ENCODE results near the gene CAMTA1. TPM values are rescaled to one million over a fixed set of nuclear protein-coding genes. Genes with fewer than 3 reads are reported as not detected.

Gene CAMTA1
- total RNA-seq, 1 experiment from 2014 or later: 69.5 TPM

GRCh38 chr1:6971699-6972098 is 186.4 kb downstream of the CAMTA1 start:
- DNase-seq (ENCODE audit: low read depth, low spot score): no peak
- TF ChIP-seq EGR1 (IDR thresholded peaks at IDR 0.05; ENCODE audit: low read depth) (no peak), ELF1 (IDR thresholded peaks at IDR 0.05; ENCODE audit: borderline replicate concordance, low read depth) (no peak), POLR2A (IDR thresholded peaks at IDR 0.05; ENCODE audit: borderline replicate concordance, extremely low read depth, insufficient read depth, insufficient read length) (no peak), POLR2AphosphoS5 (IDR thresholded peaks at IDR 0.05; ENCODE audit: low read depth, low read length) (no peak), ZNF274 (IDR thresholded peaks at IDR 0.05; ENCODE audit: low read depth, low read length) (no peak), CEBPB (IDR thresholded peaks at IDR 0.05; ENCODE audit: low read depth) (no peak), ZFX (IDR thresholded peaks at IDR 0.05) (no peak), JUND (IDR thresholded peaks at IDR 0.05) (no peak), FOSL1 (IDR thresholded peaks at IDR 0.05; ENCODE audit: low read depth) (no peak), SRF (IDR thresholded peaks at IDR 0.05; ENCODE audit: low read depth) (no peak), SIN3A (IDR thresholded peaks at IDR 0.05; ENCODE audit: low read depth) (no peak), EZH2 (IDR thresholded peaks at IDR 0.05) (no peak), CTCF (IDR thresholded peaks at IDR 0.05 in 2 of 3, conservative IDR thresholded peaks at IDR 0.05 in 1 of 3; ENCODE audit: borderline replicate concordance in 1 of 3, insufficient read depth in 1 of 3, low read depth in 2 of 3, low read length in 2 of 3) (no peak), RAD21 (IDR thresholded peaks at IDR 0.05; ENCODE audit: low read depth) (no peak)
- Histone ChIP-seq H3K36me3 (ENCODE audit: control insufficient read depth in 1 of 2, insufficient read depth in 2 of 2, low read length in 2 of 2) (no peaks in the 10 kb centered on the region), H2AFZ (ENCODE audit: low read depth, low read length, poor library complexity, severe bottlenecking) (no peak overlapping the region), H3K9me2 (ENCODE audit: insufficient read depth) (no peaks in the 10 kb centered on the region), H4K20me1 (ENCODE audit: insufficient read depth) (no peaks in the 10 kb centered on the region), H3K4me3 (replicated peaks in 1 of 2; ENCODE audit: low read depth in 1 of 2, low read length in 2 of 2) (no peak overlapping the region), H3K27ac (ENCODE audit: low read depth, low read length) (no peak overlapping the region), H3K9ac (ENCODE audit: low read length) (no peak overlapping the region), H3K4me2 (ENCODE audit: low read length) (no peak overlapping the region), H3K79me2 (ENCODE audit: insufficient read depth, low read length) (no peaks in the 10 kb centered on the region), H3K27me3 (ENCODE audit: insufficient read depth, low read length) (no peaks in the 10 kb centered on the region), H3K4me1 (ENCODE audit: control insufficient read depth in 1 of 2, insufficient read depth in 2 of 2, low read length in 2 of 2) (peaks cover 10 to 12% of the 10 kb centered on the region in 2 experiments; a peak in 3 of 4 replicates), H3K9me3 (ENCODE audit: control insufficient read depth in 1 of 2, insufficient read depth in 1 of 2, low read depth in 1 of 2, low read length in 2 of 2) (no peaks in the 10 kb centered on the region)
- no TSS peak for BruUV-seq (replicated peaks)
- RAD21 ChIA-PET (ENCODE audit: low non-redundant PET in 1 of 2, low total read pairs in 2 of 2, uncharacterized antibody in 2 of 2, unreplicated experiment in 2 of 2): no interaction called here
- POLR2A ChIA-PET: no interaction called here
- CTCF ChIA-PET: no interaction called here
- ATAC-seq: no peak
- intact Hi-C loops (cut with micrococcal nuclease): no loop called here

Measured in HCT116 (cell line).